Rectal smooth muscle tissue (tissue), 1 donor: Measurements from ENCODE around the gene STX18.

Experiments
- H3K27ac ChIP-seq: one replicate; pipeline ENCODE4 v1.7.0; 2013; ENCODE audit warnings: low read depth, low read length, inconsistent platforms
- H3K27me3 ChIP-seq: one replicate; pipeline ENCODE4 v1.7.0; 2013; ENCODE audit warnings: low read length; ENCODE audit not compliant: control insufficient read depth, insufficient read depth
- H3K36me3 ChIP-seq: one replicate; pipeline ENCODE4 v1.7.0; 2013; ENCODE audit warnings: low read length; ENCODE audit not compliant: control insufficient read depth, insufficient read depth
- H3K4me1 ChIP-seq: one replicate; pipeline ENCODE4 v1.7.0; 2013; ENCODE audit warnings: low read length; ENCODE audit not compliant: control insufficient read depth, insufficient read depth
- H3K4me3 ChIP-seq: one replicate; pipeline ENCODE4 v1.7.0; 2013; ENCODE audit warnings: low read length
- H3K9ac ChIP-seq: one replicate; pipeline ENCODE4 v1.7.0; 2013; ENCODE audit warnings: low read length

STX18 gene

DNA sequence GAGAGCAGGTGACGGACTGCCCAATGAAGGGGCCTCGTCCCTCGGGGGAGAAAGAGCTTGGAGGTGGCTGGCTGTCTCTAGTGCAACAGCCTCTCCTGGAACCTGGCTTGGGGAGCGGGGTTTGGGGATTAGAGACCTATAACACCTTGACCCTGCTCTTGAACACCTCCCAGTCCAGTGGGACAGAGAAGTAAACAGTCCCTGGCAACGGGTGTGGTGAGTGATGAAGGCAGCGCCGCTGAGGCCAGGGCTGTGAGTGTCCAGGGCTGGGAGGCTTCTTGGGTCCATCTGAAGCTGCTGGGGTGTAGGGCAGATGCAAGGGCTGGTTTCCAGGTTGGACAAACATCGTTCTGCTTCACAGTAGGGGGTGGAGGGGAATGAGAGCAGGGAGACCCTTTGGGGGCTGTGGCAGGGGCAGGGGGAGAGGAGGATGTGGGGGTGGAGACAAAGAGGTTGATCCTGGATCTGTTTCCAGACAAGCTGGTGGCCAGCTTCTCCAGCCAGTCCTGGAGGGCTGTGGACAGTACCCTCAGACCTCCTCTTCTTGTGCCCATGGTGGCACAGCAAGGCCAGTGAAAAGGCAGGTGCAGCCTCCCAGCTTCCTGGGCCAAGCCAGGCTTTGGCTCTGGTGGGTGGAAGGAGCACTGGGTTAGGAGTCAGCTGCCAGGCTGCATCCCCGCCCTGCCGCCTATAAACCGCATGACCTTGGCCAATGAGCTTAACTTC is 151.2 kb downstream of the STX18 start:
- Histone ChIP-seq H3K36me3 (no peaks in the 10 kb centered on the region), H3K9ac (no peak overlapping the region), H3K4me1 (no peaks in the 10 kb centered on the region), H3K4me3 (no peak overlapping the region), H3K27me3 (peaks cover 15% of the 10 kb centered on the region), H3K27ac (no peak overlapping the region)

DNA sequence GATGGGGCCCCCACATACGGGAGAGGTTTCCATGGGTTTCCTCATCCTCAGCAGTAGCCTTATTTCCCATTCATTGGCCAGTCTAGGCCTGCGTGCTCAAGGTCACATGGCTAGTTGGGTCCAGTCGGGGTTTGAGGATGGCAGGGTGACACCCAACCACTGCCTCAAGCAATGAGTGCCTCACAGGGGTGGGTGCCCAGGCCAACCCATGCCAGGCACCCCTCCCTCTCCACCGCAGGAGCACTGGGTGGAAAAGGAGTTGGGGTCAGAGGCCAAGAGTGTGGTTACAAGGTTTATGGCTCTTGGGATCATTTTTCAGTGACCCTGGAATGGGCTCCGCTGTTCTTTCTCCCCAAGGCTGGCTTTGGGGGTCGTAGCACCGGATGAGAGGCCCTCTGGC is 151.8 kb downstream of the STX18 start:
- no peak overlapping the region for H3K4me3 ChIP-seq

DNA sequence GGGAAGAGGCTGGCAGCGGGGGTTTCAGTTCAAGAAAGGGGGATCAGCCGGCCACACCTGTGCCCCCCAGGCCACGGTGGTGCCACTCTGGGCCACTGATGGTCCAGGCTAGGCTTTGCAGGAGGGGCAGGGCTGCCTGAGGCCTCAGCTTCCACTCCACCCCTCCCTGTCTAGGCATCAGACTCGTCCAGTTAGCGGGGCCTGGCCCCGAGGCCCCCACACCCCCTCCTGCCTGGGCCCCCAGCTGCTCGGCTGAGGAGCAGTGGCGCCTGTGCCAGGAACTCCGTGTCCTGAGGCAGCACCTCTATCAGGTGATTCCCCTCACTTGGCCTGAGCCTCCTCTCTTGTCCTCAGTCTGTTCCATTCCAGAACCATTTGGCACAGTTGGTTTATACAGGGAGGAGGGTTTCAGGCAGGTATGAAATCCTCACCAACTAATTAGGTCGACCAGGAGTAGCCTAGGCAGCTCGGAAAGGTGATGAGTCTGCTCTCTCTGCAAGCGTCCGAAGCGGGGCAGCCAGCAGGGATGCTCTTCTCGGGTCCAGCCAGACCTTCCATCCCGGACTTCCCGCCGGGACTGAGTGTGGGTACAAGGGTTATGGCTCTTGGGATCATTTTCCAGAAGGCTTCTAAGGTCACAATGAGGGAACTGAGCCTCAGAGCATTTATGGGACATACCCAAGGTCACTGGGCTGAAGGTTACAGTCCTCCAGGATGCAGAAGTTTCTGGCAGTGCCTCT is 152.8 kb downstream of the STX18 start:
- peaks cover 20% of the 10 kb centered on the region for H3K27me3 ChIP-seq
- H3K4me1 ChIP-seq = no peaks in the 10 kb centered on the region
- no peak overlapping the region for H3K9ac ChIP-seq
- no peak overlapping the region for H3K4me3 ChIP-seq
- no peak overlapping the region for H3K27ac ChIP-seq
- H3K36me3 ChIP-seq = no peaks in the 10 kb centered on the region

More for the DNA sequence above, 151.8 kb downstream of the STX18 start:
- Histone ChIP-seq H3K27me3 (peaks cover 20% of the 10 kb centered on the region), H3K27ac (no peak overlapping the region), H3K9ac (no peak overlapping the region), H3K4me1 (no peaks in the 10 kb centered on the region), H3K36me3 (no peaks in the 10 kb centered on the region)

DNA sequence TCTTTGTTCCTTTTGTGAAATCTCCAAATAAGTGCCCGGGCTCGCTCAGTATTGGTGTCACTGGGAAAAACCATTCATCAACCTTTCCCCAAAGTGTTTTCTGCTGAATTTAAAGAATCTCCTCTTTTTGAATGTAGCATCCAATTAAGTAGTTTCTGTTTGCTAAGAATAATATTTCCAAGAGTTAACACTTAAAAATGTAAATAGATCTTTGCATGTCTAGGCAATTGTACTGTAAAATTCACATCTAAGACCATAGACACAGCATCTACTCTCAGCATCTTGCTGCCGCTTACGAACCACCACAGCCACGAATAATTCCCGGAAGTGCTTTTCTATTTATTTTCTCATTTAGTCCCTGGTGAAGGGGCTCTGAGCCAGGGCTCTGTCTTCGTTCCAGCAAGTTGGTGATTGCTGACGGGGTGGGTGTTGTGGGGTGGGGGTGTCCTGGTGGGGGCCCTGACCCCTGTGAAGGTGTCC is 153.5 kb downstream of the STX18 start:
- H3K4me3 ChIP-seq = no peak overlapping the region
- H3K27me3 ChIP-seq = peaks cover 13% of the 10 kb centered on the region
- H3K36me3 ChIP-seq = no peaks in the 10 kb centered on the region

DNA sequence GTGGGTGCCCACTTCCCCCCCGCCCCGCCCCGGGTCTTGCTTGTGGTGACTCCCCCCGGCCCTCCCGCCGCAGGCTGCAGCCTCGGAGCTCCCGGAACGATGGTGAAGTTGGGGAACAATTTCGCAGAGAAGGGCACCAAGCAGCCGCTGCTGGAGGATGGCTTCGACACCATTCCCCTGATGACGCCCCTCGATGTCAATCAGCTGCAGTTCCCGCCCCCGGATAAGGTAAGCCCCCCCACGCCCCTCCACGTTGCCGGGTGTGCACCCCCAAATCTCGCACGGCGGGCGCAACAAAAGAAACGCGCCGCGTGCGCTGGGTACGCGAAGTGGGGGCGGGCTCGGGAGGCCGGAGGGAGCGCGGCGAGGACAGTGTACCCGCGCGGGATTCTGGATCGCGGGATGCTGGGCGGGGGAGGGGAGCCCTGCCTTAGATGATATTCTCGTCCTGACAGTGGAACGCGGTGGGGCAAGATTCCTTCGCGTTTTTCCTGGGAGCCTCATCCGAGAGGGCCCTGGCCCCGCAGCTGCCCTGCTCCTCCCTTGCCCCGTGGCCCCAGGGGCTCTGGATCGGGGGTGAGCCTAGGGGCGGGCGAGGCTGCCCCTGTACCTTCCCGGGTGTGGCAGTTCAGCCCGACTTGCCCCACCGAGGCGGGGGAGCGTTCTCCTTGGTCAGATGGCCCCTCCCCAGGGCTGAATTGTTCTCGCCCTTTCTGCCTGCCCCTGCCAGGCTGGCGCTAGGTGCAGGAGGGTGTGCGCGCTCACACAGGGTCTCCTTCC is 154.1 kb downstream of the STX18 start:
- Histone ChIP-seq H3K4me1 (no peaks in the 10 kb centered on the region), H3K27ac (no peak overlapping the region), H3K27me3 (peaks cover 13% of the 10 kb centered on the region), H3K36me3 (no peaks in the 10 kb centered on the region), H3K9ac (no peak overlapping the region), H3K4me3 (peak overlapping the region; percentile 36)

More for the DNA sequence above, 153.5 kb downstream of the STX18 start:
- Histone ChIP-seq H3K27ac (no peak overlapping the region), H3K9ac (no peak overlapping the region), H3K4me1 (no peaks in the 10 kb centered on the region)

DNA sequence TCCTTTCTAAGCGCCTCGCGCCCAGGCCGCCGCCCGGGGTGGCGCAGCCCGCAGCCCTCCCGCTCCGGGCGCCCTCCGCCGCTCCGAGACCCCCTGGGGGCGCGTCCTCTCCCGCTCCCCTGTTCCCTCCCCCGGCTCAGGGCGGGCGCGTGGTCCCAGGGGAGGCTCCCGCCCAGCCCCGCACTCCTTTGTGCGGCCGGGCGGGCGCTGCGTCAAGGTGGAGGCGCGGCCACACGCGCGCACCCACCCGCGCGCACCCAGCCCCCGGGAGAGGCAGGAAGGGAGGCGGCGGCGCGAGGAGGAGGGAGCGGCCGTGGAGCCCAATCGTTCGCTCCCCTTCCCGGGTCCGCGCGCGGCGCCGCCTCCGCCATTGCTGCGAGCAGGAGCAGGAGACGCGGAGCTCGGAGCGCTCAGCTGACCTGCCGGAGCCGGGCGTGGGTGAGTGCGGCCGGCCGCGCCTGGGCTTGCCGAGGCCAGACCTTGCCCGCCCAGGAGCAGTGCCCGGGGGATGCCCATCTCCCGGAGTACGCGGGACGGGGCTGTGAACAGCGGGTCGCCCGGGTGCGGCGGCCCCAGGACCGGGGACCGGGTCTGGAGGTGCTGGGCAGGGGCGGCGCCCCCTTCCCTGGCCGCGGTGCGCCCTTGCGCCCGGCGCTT is 155.0 kb downstream of the STX18 start, which contains the start of gene NSG1:
NSG1 (plus strand) TSS at position 367 of the 657 bp plus-strand sequence. CDS start 528 bp downstream, outside the sequence.
- Histone ChIP-seq H3K27ac (no peak within 1 kb of the TSS), H3K9ac (no peak within 1 kb of the TSS), H3K36me3 (no peaks in the 10 kb centered on the region), H3K4me3 (peak within 1 kb of the TSS; percentile 46), H3K27me3 (peaks cover 13% of the 10 kb centered on the region), H3K4me1 (no peaks in the 10 kb centered on the region)

DNA sequence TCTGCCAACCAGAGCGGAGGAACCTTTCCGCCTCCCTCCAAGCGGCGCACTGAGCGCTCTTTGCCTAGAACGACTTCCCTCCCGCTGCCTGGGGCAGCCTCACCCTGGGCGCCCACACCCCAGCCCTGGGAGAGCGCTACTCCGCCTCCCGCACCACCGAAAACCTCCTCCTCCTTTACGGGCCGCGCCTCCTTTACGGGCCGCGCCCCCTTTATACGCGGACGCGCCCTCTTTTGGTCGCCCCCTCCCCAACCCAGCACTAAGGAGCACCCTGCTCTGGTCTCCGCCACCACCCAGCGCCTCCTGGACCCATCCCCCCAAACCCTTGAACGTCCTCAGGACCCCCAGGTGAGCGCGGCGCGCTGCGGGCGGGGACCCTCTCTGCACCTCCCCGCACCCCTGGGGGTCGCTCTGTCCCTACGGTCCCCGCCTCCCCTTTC is 155.5 kb downstream of the STX18 start:
- no peak overlapping the region for H3K9ac ChIP-seq
- H3K27ac ChIP-seq = no peak overlapping the region
- peak overlapping the region; percentile 46 for H3K4me3 ChIP-seq
- H3K4me1 ChIP-seq = no peaks in the 10 kb centered on the region
- no peaks in the 10 kb centered on the region for H3K36me3 ChIP-seq
- H3K27me3 ChIP-seq = peaks cover 13% of the 10 kb centered on the region

DNA sequence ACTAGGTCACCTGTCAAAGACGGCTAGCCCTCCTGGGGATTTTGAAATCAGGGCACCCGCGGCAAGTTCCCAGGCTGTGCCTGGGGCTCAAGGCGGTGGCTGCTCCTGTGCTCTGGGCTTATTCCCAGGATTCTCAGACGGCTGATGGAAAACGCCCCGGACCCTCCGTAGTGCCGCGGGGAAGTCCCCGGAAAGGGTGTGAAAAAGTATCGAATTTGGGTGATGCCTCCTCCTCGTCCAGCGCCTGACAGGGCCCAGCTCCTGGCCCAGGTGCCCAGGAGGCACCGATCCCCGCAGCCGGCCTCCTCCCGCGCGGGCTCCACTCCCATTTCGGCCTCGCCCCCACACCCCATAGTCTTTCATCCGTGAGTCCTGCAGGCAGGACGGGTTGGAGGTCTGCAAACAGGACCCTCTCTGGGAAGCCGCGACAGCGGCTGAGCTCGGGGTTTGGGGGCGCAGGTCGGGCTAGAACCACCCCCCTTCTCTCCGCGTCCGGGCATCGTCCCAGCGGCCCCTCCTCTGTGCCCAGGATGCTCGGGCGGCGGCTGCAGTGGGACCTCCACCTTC is 156.0 kb downstream of the STX18 start:
- Histone ChIP-seq H3K4me1 (no peaks in the 10 kb centered on the region), H3K9ac (no peak overlapping the region), H3K4me3 (no peak overlapping the region), H3K27ac (no peak overlapping the region), H3K27me3 (peaks cover 13% of the 10 kb centered on the region), H3K36me3 (no peaks in the 10 kb centered on the region)

DNA sequence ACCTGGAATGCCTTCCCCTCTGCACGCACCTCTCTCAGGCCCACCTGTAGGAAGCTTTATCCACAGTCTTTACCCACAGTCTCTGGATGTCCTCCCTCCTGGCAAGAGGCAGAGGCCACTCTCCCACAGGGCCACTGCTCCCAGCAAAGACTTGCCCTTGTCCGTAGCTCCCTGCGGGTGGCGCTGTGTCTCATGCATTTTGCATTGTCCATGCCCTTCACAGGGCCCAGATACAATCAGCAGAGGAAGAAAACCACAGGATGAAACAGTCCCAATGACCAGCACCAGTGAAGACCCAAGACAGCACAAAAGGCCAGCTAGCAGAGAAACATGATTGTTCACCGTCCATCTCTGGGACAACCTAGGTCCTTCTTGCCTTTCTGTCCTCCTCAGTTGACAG is 157.0 kb downstream of the STX18 start:
- Histone ChIP-seq H3K27me3 (peaks cover 15% of the 10 kb centered on the region), H3K27ac (no peak overlapping the region), H3K9ac (no peak overlapping the region), H3K4me1 (no peaks in the 10 kb centered on the region), H3K36me3 (no peaks in the 10 kb centered on the region), H3K4me3 (no peak overlapping the region)

DNA sequence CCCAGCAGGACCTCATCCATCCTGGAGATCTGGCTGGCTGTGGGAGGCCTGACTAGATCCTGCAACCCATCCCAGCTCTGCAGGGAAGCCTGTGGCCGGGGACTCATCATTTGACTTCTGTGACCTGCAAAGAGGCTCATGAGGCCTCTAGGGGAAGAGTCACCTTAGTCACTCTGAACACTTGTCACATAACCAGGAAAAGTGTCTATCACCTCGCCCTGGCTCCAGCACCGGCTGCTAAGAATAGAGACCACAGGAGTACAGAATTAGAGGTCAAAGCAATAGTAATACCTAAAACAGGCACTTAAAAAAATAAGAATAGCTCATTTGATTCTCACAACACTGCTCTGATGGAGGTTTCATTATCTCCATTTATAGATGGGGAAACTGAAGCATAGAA is 158.8 kb downstream of the STX18 start:
- H3K4me1 ChIP-seq = no peaks in the 10 kb centered on the region
- no peak overlapping the region for H3K9ac ChIP-seq
- no peak overlapping the region for H3K4me3 ChIP-seq
- H3K27ac ChIP-seq = no peak overlapping the region
- H3K27me3 ChIP-seq = peaks cover 16% of the 10 kb centered on the region
- no peaks in the 10 kb centered on the region for H3K36me3 ChIP-seq

DNA sequence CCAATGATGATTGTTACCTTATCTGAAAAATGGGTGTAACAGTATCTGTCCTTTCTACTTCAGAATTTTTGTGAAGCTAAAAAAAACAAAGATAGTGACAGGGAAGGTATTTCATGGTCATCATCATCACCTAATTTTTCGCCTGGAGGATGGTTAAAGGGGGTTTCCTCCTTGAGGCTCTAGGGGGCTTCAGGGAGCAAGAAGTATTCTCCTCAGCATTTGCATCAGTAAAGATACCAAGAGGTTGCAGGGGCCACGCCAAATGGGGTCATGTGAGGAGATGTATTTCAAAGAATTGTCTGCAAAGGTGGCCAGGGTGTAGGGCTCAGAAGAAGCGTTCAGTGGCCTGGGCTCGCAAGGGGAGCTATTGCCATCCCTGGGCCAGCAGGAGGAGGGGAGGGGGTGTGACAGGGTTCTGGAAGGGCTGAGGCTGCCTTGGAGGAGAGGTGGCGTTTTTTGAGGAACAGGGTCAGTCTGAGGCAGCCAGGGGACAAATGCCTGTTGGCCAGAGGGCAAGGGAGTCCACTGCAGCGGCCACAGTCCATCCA is 162.2 kb downstream of the STX18 start:
- Histone ChIP-seq H3K4me3 (no peak overlapping the region), H3K9ac (no peak overlapping the region), H3K4me1 (no peaks in the 10 kb centered on the region), H3K36me3 (no peaks in the 10 kb centered on the region), H3K27me3 (peaks cover 2% of the 10 kb centered on the region), H3K27ac (no peak overlapping the region)
